ENCODE measurements around the gene IRAG1. TPM values are rescaled to one million over a fixed set of nuclear protein-coding genes. Genes with fewer than 3 reads are reported as not detected.

Gene IRAG1
- total and polyA plus RNA-seq, 2 experiments from 2014 or later: 1.5 to 2.7 TPM

DNA sequence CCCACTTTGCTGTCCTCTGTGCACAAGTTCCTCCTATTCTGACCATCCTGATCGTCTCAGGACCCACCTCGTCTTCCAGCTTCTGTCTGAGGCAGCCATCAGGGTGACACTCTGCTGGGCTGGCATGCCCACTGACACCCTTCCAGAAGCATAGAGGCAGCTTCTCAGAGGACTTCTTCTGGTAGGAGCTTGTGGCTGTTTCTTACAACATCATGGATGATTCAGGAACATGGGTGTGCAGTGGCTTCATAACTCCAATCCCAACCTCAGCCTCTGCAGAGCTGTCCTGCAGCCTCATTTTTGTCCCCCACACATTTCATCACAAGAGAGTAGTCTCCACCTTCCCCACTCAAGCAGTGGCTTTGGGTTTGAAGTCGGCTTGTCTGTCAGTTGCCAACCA, 36.6 kb upstream of the IRAG1 start (continued):
- TF ChIP-seq, protein P1, sequence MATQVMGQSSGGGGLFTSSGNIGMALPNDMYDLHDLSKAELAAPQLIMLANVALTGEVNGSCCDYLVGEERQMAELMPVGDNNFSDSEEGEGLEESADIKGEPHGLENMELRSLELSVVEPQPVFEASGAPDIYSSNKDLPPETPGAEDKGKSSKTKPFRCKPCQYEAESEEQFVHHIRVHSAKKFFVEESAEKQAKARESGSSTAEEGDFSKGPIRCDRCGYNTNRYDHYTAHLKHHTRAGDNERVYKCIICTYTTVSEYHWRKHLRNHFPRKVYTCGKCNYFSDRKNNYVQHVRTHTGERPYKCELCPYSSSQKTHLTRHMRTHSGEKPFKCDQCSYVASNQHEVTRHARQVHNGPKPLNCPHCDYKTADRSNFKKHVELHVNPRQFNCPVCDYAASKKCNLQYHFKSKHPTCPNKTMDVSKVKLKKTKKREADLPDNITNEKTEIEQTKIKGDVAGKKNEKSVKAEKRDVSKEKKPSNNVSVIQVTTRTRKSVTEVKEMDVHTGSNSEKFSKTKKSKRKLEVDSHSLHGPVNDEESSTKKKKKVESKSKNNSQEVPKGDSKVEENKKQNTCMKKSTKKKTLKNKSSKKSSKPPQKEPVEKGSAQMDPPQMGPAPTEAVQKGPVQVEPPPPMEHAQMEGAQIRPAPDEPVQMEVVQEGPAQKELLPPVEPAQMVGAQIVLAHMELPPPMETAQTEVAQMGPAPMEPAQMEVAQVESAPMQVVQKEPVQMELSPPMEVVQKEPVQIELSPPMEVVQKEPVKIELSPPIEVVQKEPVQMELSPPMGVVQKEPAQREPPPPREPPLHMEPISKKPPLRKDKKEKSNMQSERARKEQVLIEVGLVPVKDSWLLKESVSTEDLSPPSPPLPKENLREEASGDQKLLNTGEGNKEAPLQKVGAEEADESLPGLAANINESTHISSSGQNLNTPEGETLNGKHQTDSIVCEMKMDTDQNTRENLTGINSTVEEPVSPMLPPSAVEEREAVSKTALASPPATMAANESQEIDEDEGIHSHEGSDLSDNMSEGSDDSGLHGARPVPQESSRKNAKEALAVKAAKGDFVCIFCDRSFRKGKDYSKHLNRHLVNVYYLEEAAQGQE (IDR thresholded peaks at IDR 0.05; ENCODE audit: unreplicated experiment): no peak
- TF ChIP-seq EZH2phosphoT487 (IDR thresholded peaks at IDR 0.05; ENCODE audit: unreplicated experiment) (no peak), ZNF331 (CRISPR knock-in tag; IDR thresholded peaks at IDR 0.05; ENCODE audit: low read depth) (no peak), CREB1 (CRISPR knock-in tag; IDR thresholded peaks at IDR 0.05; ENCODE audit: low read depth) (no peak)
- TF ChIP-seq, protein P2, sequence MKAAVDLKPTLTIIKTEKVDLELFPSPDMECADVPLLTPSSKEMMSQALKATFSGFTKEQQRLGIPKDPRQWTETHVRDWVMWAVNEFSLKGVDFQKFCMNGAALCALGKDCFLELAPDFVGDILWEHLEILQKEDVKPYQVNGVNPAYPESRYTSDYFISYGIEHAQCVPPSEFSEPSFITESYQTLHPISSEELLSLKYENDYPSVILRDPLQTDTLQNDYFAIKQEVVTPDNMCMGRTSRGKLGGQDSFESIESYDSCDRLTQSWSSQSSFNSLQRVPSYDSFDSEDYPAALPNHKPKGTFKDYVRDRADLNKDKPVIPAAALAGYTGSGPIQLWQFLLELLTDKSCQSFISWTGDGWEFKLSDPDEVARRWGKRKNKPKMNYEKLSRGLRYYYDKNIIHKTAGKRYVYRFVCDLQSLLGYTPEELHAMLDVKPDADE (IDR thresholded peaks at IDR 0.05): no peak

DNA sequence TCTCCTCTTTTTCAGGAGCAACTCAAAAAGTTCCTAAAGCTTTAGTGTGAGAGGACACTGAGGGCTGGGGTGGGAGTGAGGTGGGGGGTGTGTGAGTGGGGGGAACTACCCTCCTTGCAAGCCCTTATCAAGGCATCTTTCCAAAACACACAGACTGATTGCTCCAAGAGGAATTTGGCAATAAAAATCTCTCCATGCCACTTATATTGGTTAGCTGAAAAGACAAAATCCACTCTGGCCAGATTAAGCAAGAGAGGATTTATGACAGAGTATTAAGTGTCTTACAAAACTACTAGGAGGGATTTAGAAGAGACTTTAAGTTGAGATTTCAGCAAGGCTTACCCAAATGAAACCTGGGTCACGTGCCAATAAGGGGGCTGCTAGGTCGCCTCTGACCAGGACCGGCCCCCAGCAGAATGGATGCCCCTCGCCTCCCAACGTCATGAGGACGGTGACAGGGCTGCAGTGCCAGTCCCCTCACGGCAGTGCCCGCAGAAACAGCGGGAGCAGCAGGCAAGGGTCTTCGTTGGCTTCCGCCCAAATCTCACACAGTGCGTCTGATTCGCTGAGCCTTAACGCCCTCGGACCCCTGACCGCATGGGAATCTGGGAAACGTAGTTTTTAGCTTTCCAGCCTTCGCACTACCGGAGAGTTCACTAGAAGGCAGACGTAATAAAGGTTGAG, 35.4 kb upstream of the IRAG1 start:
- Histone ChIP-seq H3K4me1 (ENCODE audit: insufficient read depth) (peaks cover 6% of the 10 kb centered on the region), H3K36me3 (ENCODE audit: insufficient read depth) (no peaks in the 10 kb centered on the region), H3K27ac (ENCODE audit: low read depth) (no peak overlapping the region), H3K4me2 (peak overlapping the region; percentile 84), H2AFZ (peak overlapping the region; percentile 94), H3K27me3 (ENCODE audit: insufficient read depth) (no peaks in the 10 kb centered on the region), H3K9me2 (ENCODE audit: insufficient read depth) (no peaks in the 10 kb centered on the region), H3K4me3 (peak overlapping the region; percentile 68), H4K20me1 (replicated peaks; ENCODE audit: insufficient read depth) (no peaks in the 10 kb centered on the region), H3K79me2 (replicated peaks; ENCODE audit: insufficient read depth) (no peaks in the 10 kb centered on the region), H3F3A (replicated peaks; ENCODE audit: low read depth) (no peaks in the 10 kb centered on the region)
- peaks cover 3% of the 10 kb centered on the region for H3K4me1 Mint-ChIP-seq
- H3K9me3 Mint-ChIP-seq: no peaks in the 10 kb centered on the region
- TF ChIP-seq ZNF462 (CRISPR knock-in tag; IDR thresholded peaks at IDR 0.05) (no peak), ZNF114 (CRISPR knock-in tag; IDR thresholded peaks at IDR 0.05) (no peak), EZH2phosphoT487 (IDR thresholded peaks at IDR 0.05; ENCODE audit: unreplicated experiment) (no peak), CREB1 (CRISPR knock-in tag; IDR thresholded peaks at IDR 0.05; ENCODE audit: low read depth) (no peak), JUNB (IDR thresholded peaks at IDR 0.05; ENCODE audit: unreplicated experiment) (no peak), POLR2AphosphoS5 (IDR thresholded peaks at IDR 0.05; ENCODE audit: low read depth) (peak; percentile 77)
- TF ChIP-seq, protein P2 (IDR thresholded peaks at IDR 0.05): peak; percentile 87
- H3K4me3 Mint-ChIP-seq: peak overlapping the region; percentile 80
- H3K27me3 Mint-ChIP-seq (ENCODE audit: insufficient read depth, low read depth, poor library complexity): peaks cover 11% of the 10 kb centered on the region
- H3K27ac Mint-ChIP-seq: no peak overlapping the region
- DNase-seq (ENCODE audit: low spot score): peak; percentile 89
- H3K36me3 Mint-ChIP-seq (ENCODE audit: low read depth): no peaks in the 10 kb centered on the region; the same call in 2 of the 3 replicates
- ATAC-seq: peak; percentile 97
